Central memory CD8-positive, alpha-beta T cell (primary cell): ENCODE results near the gene PLXNA4.
"Not testable (repeated sequence)": the region's sequence is repeated elsewhere in the genome, so short reads cannot be mapped to it uniquely, and the experiment has no call there.

Experiments used
- ATAC-seq: fragments of 150-1000 bp; cut with Tn5 transposase; replicated peaks from 2 replicates; pipeline ENCODE4 v1.10.0; 2022; ENCODE audit warnings: mild to moderate bottlenecking, moderate FRiP score, moderate number of reproducible peaks; ENCODE audit not compliant: poor library complexity, severe bottlenecking; ENCODE audit errors: extremely low read depth
- DNase-seq, 2 donors: peaks; one replicate each; pipeline ENCODE4 v3.0.0; 2021; ENCODE audit warnings: low spot score in 2 of 2
- H3K27ac Mint-ChIP-seq: one replicate; pipeline ENCODE4 v1.8.0; 2022; ENCODE audit warnings: low read depth, mild to moderate bottlenecking, moderate library complexity, mixed read lengths
- H3K27me3 Mint-ChIP-seq: one replicate; pipeline ENCODE4 v1.8.0; 2022; ENCODE audit warnings: mixed read lengths
- H3K36me3 Mint-ChIP-seq: one replicate; pipeline ENCODE4 v1.8.0; 2022; ENCODE audit warnings: mild to moderate bottlenecking, moderate library complexity, mixed read lengths; ENCODE audit not compliant: insufficient read depth
- H3K4me1 Mint-ChIP-seq: one replicate; pipeline ENCODE4 v1.8.0; 2022; ENCODE audit warnings: mixed read lengths
- H3K4me3 Mint-ChIP-seq: one replicate; pipeline ENCODE4 v1.8.0; 2022; ENCODE audit warnings: mild to moderate bottlenecking, moderate library complexity, mixed read lengths
- H3K9me3 Mint-ChIP-seq: one replicate; pipeline ENCODE4 v1.8.0; 2022; ENCODE audit warnings: mixed read lengths

PLXNA4 gene

GRCh38 chr7:132187869-132188789 is 388.1 kb downstream of the PLXNA4 start:
- H3K9me3 Mint-ChIP-seq, result peaks cover 6% of the 10 kb centered on the region
- H3K36me3 Mint-ChIP-seq, result no peaks in the 10 kb centered on the region
- no peak overlapping the region for H3K4me3 Mint-ChIP-seq
- ATAC-seq (no peak), DNase-seq (no peak)
- H3K27ac Mint-ChIP-seq, result no peak overlapping the region
- no peaks in the 10 kb centered on the region for H3K27me3 Mint-ChIP-seq
- H3K4me1 Mint-ChIP-seq, result no peaks in the 10 kb centered on the region

- no peaks in the 10 kb centered on the region for H3K27me3 Mint-ChIP-seq
- H3K9me3 Mint-ChIP-seq, result peaks cover 6% of the 10 kb centered on the region
- H3K4me3 Mint-ChIP-seq, result no peak overlapping the region
- H3K36me3 Mint-ChIP-seq, result no peaks in the 10 kb centered on the region
- no peak overlapping the region for H3K27ac Mint-ChIP-seq
- DNase-seq (no peak), ATAC-seq (no peak)
- no peaks in the 10 kb centered on the region for H3K4me1 Mint-ChIP-seq
Observed at GRCh38 chr7:132187391-132187790, 388.9 kb downstream of the PLXNA4 start.

- Mint-ChIP-seq H3K27me3 (no peaks in the 10 kb centered on the region), H3K4me3 (no peak overlapping the region), H3K27ac (no peak overlapping the region), H3K4me1 (no peaks in the 10 kb centered on the region), H3K9me3 (peaks cover 6% of the 10 kb centered on the region), H3K36me3 (no peaks in the 10 kb centered on the region)
- no peak for ATAC-seq
- no peak for DNase-seq
Observed at GRCh38 chr7:132185150-132185549, 391.1 kb downstream of the PLXNA4 start.

GRCh38 chr7:132183781-132184380 is 392.4 kb downstream of the PLXNA4 start:
- ATAC-seq (no peak), DNase-seq (no peak)
- no peaks in the 10 kb centered on the region for H3K36me3 Mint-ChIP-seq
- no peaks in the 10 kb centered on the region for H3K4me1 Mint-ChIP-seq
- H3K9me3 Mint-ChIP-seq, result peaks cover 6% of the 10 kb centered on the region
- no peak overlapping the region for H3K4me3 Mint-ChIP-seq
- no peak overlapping the region for H3K27ac Mint-ChIP-seq
- no peaks in the 10 kb centered on the region for H3K27me3 Mint-ChIP-seq

- no peak for DNase-seq
- Mint-ChIP-seq H3K9me3 (peaks cover 6% of the 10 kb centered on the region), H3K27ac (no peak overlapping the region), H3K36me3 (no peaks in the 10 kb centered on the region), H3K4me1 (no peaks in the 10 kb centered on the region), H3K27me3 (no peaks in the 10 kb centered on the region), H3K4me3 (no peak overlapping the region)
- no peak for ATAC-seq
Observed at GRCh38 chr7:132182992-132183391, 393.3 kb downstream of the PLXNA4 start.

GRCh38 chr7:132181946-132182685 is 394.2 kb downstream of the PLXNA4 start:
- Mint-ChIP-seq H3K27me3 (no peaks in the 10 kb centered on the region), H3K36me3 (no peaks in the 10 kb centered on the region), H3K4me1 (no peaks in the 10 kb centered on the region), H3K4me3 (no peak overlapping the region), H3K9me3 (peaks cover 3% of the 10 kb centered on the region), H3K27ac (no peak overlapping the region)
- ATAC-seq (no peak), DNase-seq (no peak)

- Mint-ChIP-seq H3K27me3 (no peaks in the 10 kb centered on the region), H3K27ac (no peak overlapping the region), H3K36me3 (no peaks in the 10 kb centered on the region), H3K4me3 (no peak overlapping the region), H3K4me1 (no peaks in the 10 kb centered on the region), H3K9me3 (no peaks in the 10 kb centered on the region)
- DNase-seq (no peak), ATAC-seq (no peak)
Observed at GRCh38 chr7:132181371-132181770, 394.9 kb downstream of the PLXNA4 start.

- Mint-ChIP-seq H3K27ac (no peak overlapping the region), H3K9me3 (no peaks in the 10 kb centered on the region), H3K36me3 (no peaks in the 10 kb centered on the region), H3K4me3 (no peak overlapping the region), H3K4me1 (no peaks in the 10 kb centered on the region), H3K27me3 (no peaks in the 10 kb centered on the region)
- no peak for DNase-seq
- no peak for ATAC-seq
Observed at GRCh38 chr7:132180481-132180880, 395.8 kb downstream of the PLXNA4 start.

- no peak for ATAC-seq
- no peak for DNase-seq
- no peak overlapping the region for H3K27ac Mint-ChIP-seq
- no peaks in the 10 kb centered on the region for H3K27me3 Mint-ChIP-seq
- no peak overlapping the region for H3K4me3 Mint-ChIP-seq
- H3K4me1 Mint-ChIP-seq, result no peaks in the 10 kb centered on the region
- H3K36me3 Mint-ChIP-seq, result no peaks in the 10 kb centered on the region
- no peaks in the 10 kb centered on the region for H3K9me3 Mint-ChIP-seq
Observed at GRCh38 chr7:132179681-132180080, 396.6 kb downstream of the PLXNA4 start.

GRCh38 chr7:132179080-132179430 is 397.2 kb downstream of the PLXNA4 start:
- no peaks in the 10 kb centered on the region for H3K4me1 Mint-ChIP-seq
- DNase-seq (no peak), ATAC-seq (no peak)
- no peaks in the 10 kb centered on the region for H3K9me3 Mint-ChIP-seq
- H3K27me3 Mint-ChIP-seq, result no peaks in the 10 kb centered on the region
- H3K27ac Mint-ChIP-seq, result no peak overlapping the region
- H3K36me3 Mint-ChIP-seq, result no peaks in the 10 kb centered on the region
- H3K4me3 Mint-ChIP-seq, result no peak overlapping the region

- not testable (repeated sequence) for H3K9me3 Mint-ChIP-seq, H3K4me3 Mint-ChIP-seq, ATAC-seq, H3K4me1 Mint-ChIP-seq, DNase-seq, H3K27ac Mint-ChIP-seq, H3K36me3 Mint-ChIP-seq, H3K27me3 Mint-ChIP-seq
Observed at GRCh38 chr7:132178402-132179079, 397.7 kb downstream of the PLXNA4 start.

- no peaks in the 10 kb centered on the region for H3K36me3 Mint-ChIP-seq
- no peaks in the 10 kb centered on the region for H3K27me3 Mint-ChIP-seq
- no peak overlapping the region for H3K27ac Mint-ChIP-seq
- ATAC-seq, result no peak
- H3K9me3 Mint-ChIP-seq, result no peaks in the 10 kb centered on the region
- no peak for DNase-seq
- no peaks in the 10 kb centered on the region for H3K4me1 Mint-ChIP-seq
- H3K4me3 Mint-ChIP-seq, result no peak overlapping the region
Observed at GRCh38 chr7:132177708-132178401, 398.4 kb downstream of the PLXNA4 start.
